ENCODE results near the gene LRRC4B.
A peak's percentile ranks its signal among the peaks of the same experiment; 100 is the strongest.

Gene LRRC4B

DNA sequence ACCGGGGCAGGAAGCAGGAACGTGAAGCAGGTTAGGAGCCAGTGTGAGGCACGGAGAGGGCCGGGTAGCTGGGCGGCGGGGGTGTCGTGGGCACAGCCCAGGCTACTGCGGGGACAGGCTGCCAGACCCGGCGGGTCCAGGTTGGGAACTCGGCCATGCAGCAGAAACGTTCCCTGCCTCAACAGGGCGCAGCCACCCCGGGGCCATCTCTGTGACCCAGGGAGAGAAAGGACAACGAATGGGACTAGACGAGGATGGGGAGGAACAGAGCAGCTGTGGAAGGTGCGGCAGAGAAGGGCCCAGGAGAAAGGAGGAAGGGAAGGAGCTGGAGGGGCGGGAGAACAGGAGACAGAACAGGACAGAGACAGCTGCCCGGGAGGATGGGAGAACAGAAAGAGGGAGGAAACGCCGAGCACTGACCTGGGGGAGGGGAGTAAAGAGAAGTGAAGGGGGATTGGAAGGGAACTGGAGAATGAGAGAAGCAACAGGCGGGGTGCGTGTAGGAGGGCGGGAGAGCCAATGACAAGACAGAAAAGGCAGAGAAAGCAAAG is 78.7 kb downstream of the LRRC4B start:
- no peak for DNase-seq (ENCODE audit: low read depth)
- no peak overlapping the region for H3K4me3 ChIP-seq (ENCODE audit: low read depth, low read length)
- TF ChIP-seq, protein P1, sequence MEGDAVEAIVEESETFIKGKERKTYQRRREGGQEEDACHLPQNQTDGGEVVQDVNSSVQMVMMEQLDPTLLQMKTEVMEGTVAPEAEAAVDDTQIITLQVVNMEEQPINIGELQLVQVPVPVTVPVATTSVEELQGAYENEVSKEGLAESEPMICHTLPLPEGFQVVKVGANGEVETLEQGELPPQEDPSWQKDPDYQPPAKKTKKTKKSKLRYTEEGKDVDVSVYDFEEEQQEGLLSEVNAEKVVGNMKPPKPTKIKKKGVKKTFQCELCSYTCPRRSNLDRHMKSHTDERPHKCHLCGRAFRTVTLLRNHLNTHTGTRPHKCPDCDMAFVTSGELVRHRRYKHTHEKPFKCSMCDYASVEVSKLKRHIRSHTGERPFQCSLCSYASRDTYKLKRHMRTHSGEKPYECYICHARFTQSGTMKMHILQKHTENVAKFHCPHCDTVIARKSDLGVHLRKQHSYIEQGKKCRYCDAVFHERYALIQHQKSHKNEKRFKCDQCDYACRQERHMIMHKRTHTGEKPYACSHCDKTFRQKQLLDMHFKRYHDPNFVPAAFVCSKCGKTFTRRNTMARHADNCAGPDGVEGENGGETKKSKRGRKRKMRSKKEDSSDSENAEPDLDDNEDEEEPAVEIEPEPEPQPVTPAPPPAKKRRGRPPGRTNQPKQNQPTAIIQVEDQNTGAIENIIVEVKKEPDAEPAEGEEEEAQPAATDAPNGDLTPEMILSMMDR (conservative IDR thresholded peaks at IDR 0.05; ENCODE audit: low read depth, low read length), result no peak

DNA sequence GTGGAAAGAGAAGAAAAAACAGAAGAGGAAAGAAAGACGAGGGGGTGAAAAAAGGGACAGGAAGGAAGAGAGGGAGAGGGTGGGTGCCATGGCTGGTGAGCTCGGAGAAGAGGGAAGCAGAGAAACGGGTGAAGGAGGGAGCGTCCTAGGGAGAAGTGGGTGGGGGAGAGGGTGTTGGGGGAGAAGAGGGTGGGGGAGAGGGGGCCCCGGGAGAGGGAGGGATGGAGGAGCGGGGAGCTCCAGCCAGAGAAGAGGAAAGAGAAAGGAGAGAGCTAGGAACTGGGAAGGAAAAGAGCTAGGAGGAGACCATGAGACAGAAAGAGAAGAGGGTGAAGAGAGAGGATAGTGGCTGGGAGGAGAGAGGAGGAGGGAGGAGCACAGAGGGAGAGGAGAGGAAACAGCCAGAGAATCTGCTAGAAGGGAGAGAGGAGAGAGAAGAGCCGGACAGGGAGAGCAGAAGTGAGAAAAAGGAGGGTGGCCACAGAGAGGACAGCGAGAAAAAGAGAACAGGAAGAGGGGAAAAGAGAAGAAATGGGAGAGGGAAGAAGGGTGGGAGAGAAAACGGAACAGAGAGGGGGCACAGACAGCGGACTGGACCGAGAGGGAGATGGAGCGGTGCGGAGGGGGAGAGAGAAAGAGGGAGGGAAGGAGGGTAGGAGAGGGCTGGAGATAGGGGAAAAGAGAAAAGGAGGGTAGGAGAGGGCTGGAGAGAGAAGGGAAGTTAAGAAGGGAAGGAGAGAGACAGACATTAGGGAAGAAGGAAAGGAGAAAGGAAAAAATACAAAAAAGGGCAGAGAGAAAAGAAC is 79.6 kb downstream of the LRRC4B start:
- TF ChIP-seq, protein P1 (conservative IDR thresholded peaks at IDR 0.05; ENCODE audit: low read depth, low read length), result no peak
- H3K4me3 ChIP-seq (ENCODE audit: low read depth, low read length), result no peak overlapping the region
- DNase-seq (ENCODE audit: low read depth), result no peak

DNA sequence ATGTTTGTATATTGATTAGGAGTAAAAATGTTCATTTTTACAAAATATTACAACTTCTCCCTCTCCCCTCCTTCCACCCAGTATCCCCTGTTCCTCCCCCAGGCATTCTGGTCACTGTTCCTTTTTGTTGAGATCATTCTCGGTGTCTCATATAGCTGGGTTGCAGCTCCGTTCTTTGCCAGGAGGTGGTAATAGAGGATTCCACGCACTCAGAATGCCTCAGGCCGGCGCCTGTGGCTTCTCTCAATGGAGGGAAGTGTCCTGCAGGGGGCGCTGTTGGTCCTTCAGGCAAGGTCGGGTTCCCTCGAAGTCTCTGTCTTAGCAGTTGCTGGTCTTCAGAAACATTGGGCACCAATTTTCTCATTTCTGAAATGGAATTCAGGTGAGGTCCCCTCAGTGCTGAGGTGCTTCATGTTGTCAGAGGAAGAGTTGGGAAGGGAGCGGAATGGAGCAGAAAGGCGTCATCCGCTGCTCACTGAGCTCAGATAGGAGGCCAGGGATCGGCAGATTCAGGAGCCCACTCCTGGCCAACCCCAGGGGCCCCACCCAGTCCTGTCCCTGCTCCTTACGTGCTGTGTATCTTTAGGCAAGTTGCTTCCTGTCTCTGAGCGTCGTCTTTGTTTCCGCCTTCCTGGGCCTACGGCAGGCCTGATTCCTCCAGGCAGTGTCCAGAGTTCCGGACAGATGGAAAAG is 81.3 kb downstream of the LRRC4B start:
- TF ChIP-seq, protein P1 (conservative IDR thresholded peaks at IDR 0.05; ENCODE audit: low read depth, low read length), result peak; percentile 63
- H3K4me3 ChIP-seq (ENCODE audit: low read depth, low read length), result no peak overlapping the region
- peak; percentile 53 for DNase-seq (ENCODE audit: low read depth)

DNA sequence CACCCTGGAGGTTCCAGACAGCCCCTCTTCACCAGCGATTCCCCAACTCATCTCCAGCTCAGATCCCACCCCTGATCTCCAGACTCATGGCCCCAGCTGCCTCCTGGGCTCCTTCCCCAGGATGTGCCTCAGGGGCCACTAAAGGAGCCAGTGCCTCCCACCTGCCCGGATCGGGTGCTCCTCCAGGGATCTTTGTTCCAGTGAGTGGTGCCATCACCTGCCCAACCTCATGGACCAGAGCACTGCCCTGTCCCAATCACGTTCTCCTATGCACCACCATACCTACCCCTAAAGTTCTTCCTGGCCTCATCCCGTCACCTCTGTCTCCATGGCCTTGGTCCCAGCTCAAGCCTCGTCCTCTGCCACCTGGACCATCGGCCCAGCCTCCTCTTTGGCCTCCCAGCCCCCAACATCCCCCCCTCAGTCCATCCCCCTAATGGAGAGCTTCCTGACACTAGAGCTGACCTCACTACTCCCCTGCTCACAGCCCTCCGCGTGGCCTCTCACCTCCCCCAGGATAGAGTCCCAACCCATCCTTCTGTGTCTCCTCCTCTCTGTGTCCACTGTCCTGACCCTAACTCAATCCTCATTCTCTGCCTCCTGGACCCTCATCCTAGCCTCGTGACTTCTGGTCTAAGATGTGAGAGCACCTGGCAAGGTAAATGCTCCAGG is 82.8 kb downstream of the LRRC4B start:
- no peak overlapping the region for H3K4me3 ChIP-seq (ENCODE audit: low read depth, low read length)
- TF ChIP-seq, protein P1 (conservative IDR thresholded peaks at IDR 0.05; ENCODE audit: low read depth, low read length), result no peak
- no peak for DNase-seq (ENCODE audit: low read depth)

DNA sequence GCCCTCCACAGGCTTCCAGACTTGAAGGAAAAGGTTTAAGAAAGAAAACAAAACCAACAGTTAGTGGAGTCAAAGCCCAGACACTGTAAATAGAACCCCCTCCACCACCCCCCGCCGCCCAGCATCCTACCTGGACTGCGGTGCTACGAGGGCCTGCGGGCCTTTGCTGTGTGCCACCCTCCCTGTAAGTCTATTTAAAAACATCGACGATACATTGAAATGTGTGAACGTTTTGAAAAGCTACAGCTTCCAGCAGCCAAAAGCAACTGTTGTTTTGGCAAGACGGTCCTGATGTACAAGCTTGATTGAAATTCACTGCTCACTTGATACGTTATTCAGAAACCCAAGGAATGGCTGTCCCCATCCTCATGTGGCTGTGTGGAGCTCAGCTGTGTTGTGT is 85.3 kb downstream of the LRRC4B start:
- TF ChIP-seq, protein P1 (conservative IDR thresholded peaks at IDR 0.05; ENCODE audit: low read depth, low read length), result no peak
- no peak for DNase-seq (ENCODE audit: low read depth)
- H3K4me3 ChIP-seq (ENCODE audit: low read depth, low read length), result no peak overlapping the region

DNA sequence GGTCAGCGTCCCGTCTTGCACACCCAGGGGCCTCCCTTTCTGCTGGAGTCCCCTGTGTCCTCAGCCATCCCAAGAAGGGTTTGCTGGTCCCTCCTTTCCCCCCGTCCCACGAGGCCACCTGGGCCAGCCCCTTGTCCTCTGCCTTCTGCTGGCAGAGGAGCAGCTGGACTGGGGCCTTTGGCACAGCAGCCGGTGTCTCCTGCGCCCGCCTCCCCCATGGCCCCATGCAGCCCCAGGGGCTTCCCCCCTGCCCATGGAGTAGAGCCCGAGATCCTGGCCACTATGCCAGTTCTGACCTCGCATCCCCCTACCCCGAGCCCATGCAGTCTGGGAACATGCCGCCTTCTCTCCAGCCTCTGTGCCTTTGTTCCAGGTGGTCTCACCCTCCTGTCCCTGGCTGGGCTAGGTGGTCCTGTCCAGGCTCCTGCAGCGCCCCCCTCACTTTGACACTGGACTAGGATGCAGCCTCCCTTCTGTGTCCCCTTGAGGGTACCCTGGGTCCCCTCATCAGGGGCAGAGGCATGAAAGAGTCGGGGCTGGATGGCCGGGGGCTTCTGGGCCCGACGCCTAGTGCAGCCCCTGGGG is 85.9 kb downstream of the LRRC4B start:
- TF ChIP-seq, protein P1 (conservative IDR thresholded peaks at IDR 0.05; ENCODE audit: low read depth, low read length), result no peak
- DNase-seq (ENCODE audit: low read depth), result no peak
- H3K4me3 ChIP-seq (ENCODE audit: low read depth, low read length), result no peak overlapping the region

All from choroid plexus epithelial cell (primary cell).